DOHH2 (cell line): ENCODE results near the gene STK36.

Experiments
- CTCF ChIP-seq: fragments of 200-600 bp; sonication (generic); IDR thresholded peaks from one replicate; pipeline ENCODE4 v1.5.1; 2014; ENCODE audit warnings: antibody characterized with exemption, mild to moderate bottlenecking, low read depth, low read length; ENCODE audit not compliant: poor library complexity, severe bottlenecking
- EZH2phosphoT487 ChIP-seq: fragments of 200-600 bp; sonication (generic); IDR thresholded peaks from 2 replicates; pipeline ENCODE4 v1.6.1; 2017; ENCODE audit warnings: borderline replicate concordance, mild to moderate bottlenecking, antibody characterized with exemption, low read length, moderate library complexity, mixed read lengths

- TF ChIP-seq CTCF, result peak; percentile 35
- TF ChIP-seq EZH2phosphoT487, result no peak
Observed at GRCh38 chr2:218648787-218649100, 23.1 kb upstream of the STK36 start.
